ENCODE data around the gene EBNA1BP2.
"Not testable (repeated sequence)": the region's sequence is repeated elsewhere in the genome, so short reads cannot be mapped to it uniquely, and the experiment has no call there.

Gene EBNA1BP2, protein sequence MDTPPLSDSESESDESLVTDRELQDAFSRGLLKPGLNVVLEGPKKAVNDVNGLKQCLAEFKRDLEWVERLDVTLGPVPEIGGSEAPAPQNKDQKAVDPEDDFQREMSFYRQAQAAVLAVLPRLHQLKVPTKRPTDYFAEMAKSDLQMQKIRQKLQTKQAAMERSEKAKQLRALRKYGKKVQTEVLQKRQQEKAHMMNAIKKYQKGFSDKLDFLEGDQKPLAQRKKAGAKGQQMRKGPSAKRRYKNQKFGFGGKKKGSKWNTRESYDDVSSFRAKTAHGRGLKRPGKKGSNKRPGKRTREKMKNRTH
- long read RNA-seq, donor 1, transcript EBNA1BP2-201 (9 exons, 1,322 nt), result major isoform, 29 of 69 reads
- long read RNA-seq, donor 1, partial matches to known transcripts, result 37 of 69 reads
- long read RNA-seq, donor 1, other reads (novel, unspliced or antisense), result 0 of 69 reads
- long read RNA-seq, donor 2, transcript EBNA1BP2-201 (9 exons, 1,322 nt), result major isoform, 24 of 38 reads
- long read RNA-seq, donor 2, partial matches to known transcripts, result 11 of 38 reads
- long read RNA-seq, donor 2, other reads (novel, unspliced or antisense), result 0 of 38 reads
- long read RNA-seq, donor 3, transcript EBNA1BP2-201 (9 exons, 1,322 nt), result major isoform, 11 of 23 reads
- long read RNA-seq, donor 3, partial matches to known transcripts, result 8 of 23 reads
- long read RNA-seq, donor 3, other reads (novel, unspliced or antisense), result 0 of 23 reads
- long read RNA-seq, donor 4, transcript EBNA1BP2-201 (9 exons, 1,322 nt), result major isoform, 14 of 53 reads
- long read RNA-seq, donor 4, partial matches to known transcripts, result 33 of 53 reads
- long read RNA-seq, donor 4, other reads (novel, unspliced or antisense), result 0 of 53 reads
- long read RNA-seq, donor 5, transcript EBNA1BP2-202 (10 exons, 1,503 nt), result minor isoform, 5 of 54 reads
- long read RNA-seq, donor 5, transcript EBNA1BP2-201 (9 exons, 1,322 nt), result major isoform, 29 of 54 reads
- long read RNA-seq, donor 5, partial matches to known transcripts, result 17 of 54 reads
- long read RNA-seq, donor 5, other reads (novel, unspliced or antisense), result 0 of 54 reads
- long read RNA-seq, donor 6, transcript EBNA1BP2-201 (9 exons, 1,322 nt), result major isoform, 19 of 41 reads
- long read RNA-seq, donor 6, partial matches to known transcripts, result 18 of 41 reads
- long read RNA-seq, donor 6, other reads (novel, unspliced or antisense), result 0 of 41 reads
- long read RNA-seq, donor 7, transcript EBNA1BP2-201 (9 exons, 1,322 nt), result major isoform, 45 of 89 reads
- long read RNA-seq, donor 7, partial matches to known transcripts, result 42 of 89 reads
- long read RNA-seq, donor 7, other reads (novel, unspliced or antisense), result 0 of 89 reads
- long read RNA-seq, donor 8, transcript EBNA1BP2-201 (9 exons, 1,322 nt), result major isoform, 17 of 37 reads
- long read RNA-seq, donor 8, partial matches to known transcripts, result 17 of 37 reads
- long read RNA-seq, donor 8, other reads (novel, unspliced or antisense), result 0 of 37 reads

DNA sequence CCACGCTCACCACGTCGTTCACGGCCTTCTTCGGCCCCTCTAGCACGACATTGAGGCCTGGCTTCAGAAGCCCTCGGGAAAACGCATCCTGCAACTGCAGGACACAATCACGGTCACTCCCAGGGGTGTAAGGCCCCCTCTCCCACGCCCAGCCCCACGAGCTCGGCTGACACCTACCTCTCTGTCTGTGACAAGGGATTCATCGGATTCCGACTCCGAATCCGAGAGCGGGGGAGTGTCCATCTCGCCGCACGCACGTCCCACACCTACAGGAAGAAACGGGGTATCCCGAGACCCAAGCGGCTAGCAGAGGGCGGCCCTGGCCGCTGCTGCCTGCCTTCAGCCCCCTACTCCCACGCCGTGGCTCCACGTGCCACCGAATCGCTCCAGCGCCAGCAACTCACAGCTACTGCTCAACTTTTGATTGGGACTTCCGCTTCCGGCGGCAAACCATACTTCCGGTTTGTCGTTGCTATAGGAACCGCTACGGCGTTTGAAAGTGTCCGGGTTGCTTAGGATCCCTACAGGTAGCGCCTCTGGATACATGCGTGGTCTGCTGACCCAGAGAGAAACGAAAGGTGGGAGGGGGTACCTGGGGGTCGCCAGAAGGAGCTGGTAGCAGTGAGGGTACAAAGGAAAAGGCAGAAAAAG, at the start of gene EBNA1BP2, which contains the start of gene CFAP57:
Gene EBNA1BP2 (minus strand): TSS at position 415 of the 651 bp plus-strand sequence. CDS start 172 bp downstream, at position 243.
Gene CFAP57 (plus strand): TSS at position 455 of the 651 bp plus-strand sequence. CDS start 424 bp downstream, outside the sequence.
- peak; percentile 88 for DNase-seq

DNA sequence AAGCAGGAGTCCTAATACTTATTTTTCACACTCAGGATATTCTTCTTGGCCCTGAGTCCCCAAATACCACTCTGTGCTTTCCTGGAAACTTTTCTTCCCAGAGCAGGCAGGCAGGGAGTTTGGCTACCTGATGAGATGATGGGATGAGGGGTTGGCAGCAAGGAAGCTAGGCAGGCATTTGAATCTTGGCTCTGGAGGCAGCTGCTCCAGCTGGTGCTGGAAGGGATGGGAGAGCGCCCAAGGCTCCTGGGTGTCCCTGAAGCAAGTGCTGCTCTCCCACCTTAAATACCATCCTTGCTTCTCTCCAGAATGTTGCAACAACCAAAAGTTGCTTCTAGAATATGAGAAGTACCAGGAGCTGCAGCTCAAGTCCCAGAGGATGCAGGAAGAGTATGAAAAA, 49.7 kb upstream of the EBNA1BP2 start:
- DNase-seq, result no peak

DNA sequence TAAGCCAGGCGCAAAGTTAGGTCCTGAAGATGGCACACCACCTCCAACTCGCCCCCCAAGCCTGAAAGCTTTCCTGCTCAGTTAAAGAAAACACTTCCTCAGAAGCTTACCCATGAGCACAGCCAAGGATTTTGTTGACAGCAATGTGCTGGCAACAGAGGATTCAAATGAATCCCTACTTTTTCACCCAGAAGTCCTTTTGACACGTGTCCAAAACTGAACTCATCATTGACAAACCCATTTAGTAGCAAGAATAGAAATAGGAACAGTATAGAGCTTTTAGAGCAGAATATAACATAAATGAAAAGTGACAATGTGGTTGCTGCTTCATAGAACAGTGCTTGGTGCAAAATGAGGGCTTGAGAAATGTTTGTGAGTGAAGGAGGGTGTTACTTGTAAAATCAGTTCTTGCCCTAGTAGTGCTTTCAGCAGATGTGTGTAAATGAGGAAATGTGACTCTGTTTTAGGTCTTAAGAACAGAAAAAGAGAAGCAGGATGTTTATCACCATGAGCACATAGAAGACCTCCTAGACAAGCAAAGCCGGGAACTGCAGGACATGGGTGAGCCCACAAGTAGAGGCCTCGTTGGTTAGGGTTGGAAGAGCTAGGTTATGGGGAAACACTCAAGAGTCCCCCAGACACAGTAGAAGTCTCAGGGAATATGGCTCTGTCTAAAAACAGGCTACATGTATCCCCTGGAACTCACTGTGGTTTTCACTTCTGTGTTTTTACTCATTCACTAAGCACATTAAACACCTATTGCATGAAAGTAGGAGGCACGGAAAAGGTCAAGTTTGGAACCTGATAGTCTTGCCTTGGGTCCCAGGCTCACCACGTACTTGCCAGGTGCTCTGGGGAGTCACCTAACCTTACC, 49.1 kb upstream of the EBNA1BP2 start:
- DNase-seq, result no peak

DNA sequence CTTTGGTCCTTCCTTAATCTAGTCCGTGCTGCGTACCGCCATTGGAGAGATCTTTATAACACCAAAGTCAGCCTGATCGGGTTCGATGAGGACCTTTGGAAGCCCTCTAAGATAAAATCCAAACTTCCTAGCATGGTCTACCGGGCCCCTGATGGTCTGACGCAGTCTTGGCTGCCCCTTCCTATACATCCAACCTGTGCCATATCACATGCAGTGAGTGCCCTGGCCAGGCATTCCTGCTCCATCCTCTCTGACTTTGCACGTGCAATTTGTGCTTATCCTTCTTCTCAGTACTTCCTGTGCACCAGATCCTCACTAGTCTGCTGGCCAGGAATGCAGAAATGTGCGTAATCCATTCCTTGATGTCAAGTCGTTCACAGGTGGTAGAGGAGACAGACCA, 45.7 kb upstream of the EBNA1BP2 start:
- DNase-seq, result no peak

DNA sequence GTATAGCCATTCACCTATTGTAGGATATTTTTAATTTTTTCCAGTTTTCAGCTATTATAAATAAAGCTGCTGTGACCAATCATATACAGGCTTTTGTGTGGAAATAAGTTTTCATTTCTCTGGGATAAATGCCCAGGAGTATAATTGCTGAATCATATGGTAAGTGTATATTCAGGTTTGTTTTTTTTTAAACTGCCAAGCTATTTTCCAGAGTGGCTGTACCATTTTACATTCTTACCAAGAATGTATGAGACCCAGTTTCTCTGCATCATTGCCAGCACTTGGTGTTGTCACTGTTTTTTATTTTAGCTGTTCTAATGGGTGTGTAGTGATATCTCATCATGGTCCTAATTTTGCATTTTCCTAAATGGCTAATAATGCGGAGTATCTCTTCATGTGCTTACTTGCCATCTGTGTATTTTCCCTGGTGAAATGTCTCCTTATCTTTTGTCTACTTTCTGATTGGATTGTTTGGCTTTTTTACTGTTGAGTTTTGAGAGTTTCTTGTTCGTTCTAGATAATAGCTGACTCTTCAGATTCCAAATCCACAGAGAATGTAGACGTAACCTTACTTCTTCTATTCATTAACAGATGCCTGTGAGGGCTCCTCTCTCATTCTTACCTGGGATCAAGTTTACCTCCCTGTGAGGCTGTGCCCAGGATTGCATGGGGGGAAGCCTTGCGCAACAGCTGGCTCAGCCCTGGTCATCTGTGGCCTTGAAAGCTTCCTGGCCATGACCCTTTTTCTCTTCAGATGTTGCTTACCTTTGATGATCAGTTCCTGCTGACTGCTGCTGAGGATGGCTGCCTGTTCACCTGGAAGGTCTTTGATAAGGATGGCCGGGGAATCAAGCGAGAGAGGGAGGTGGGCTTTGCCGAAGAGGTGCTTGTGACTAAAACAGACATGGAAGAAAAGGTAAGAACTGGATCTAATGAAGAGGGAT, 42.7 kb upstream of the EBNA1BP2 start:
- no peak for DNase-seq

DNA sequence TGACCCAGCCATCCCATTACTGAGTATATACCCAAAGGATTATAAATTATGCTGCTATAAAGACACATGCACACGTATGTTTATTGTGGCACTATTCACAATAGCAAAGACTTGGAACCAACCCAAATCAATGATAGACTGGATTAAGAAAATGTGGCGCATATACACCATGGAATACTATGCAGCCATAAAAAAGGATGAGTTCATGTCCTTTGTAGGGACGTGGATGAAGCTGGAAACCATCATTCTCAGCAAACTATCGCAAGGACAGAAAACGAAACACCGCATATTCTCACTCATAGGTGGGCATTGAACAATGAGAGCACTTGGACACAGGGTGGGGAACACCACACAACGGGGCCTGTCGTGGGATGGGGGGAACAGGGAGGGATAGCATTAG, 36.2 kb upstream of the EBNA1BP2 start:
- DNase-seq, result not testable (repeated sequence)

DNA sequence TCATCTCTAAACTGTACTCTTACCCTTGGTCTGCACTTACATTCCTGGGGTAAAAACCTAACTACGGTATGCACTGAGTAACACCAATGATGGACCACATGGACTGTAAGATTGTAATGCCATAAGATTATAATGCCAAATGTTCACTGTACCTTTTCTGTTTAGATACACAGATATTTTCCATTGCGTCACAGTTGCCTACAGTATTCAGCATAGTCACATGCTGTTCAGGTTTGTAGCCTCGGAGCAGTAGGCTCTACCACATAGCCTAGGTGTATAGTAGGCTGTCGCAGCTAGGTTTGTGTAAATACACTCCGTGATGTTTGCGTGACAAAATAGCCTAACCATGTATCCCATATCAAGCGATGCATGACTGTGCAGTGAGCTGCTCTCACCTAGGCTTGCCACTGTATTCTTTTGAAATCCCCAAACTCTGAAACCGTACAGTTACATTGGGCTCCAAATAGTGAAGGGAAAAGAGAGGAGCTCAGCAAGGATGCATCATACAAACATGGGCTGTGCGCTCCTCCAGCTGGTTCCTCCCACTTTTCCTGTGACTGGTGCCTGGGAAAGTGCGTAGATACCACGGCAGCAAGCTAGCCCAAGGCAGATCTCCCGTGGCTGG, 35.3 kb upstream of the EBNA1BP2 start:
- no peak for DNase-seq

DNA sequence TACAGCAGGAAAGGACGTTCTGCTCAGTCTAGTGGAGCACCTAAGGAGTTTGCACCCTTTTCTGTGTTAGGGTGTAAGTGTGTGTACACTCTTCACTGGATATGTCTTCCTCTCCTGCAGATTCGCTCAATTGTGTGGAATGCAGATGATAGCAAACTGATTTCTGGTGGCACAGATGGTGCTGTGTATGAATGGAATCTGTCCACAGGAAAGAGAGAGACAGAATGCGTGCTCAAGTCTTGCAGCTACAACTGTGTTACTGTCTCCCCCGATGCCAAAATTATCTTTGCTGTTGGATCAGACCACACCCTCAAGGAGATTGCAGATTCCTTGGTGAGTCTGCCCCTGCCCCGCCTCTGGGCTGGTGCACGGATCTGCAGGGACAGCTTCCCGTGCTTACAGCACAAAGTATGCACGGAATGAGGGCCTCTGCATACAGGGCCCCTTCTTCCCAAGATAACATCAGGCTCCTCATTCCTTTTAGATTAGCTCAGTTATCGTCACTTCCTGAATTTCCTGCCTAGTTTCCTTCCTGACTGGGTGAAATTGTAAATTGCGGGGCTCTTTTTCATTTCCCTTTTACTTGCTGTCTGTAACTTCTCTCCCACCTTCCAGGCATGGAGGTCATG, 34.6 kb upstream of the EBNA1BP2 start:
- peak; percentile 56 for DNase-seq

DNA sequence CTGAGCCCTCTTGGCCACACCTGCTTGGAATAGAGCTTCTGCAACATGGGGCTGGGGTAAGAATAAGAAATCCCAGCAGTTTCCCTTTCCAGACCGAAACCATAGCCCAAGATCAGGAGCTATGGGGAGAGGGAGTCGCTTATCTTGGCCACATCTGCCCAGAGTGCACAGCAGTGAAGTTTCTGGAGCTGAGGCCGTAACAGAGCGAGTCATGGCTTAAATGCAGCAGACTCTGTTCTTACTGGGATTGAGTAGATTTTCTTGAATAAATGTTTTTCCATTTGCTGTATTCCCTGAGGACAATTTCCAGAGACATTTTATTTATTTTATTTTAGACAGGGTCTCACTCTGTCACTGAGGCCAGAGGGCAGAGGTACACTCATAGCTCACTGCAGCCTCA, 33.6 kb upstream of the EBNA1BP2 start:
- DNase-seq, result no peak

DNA sequence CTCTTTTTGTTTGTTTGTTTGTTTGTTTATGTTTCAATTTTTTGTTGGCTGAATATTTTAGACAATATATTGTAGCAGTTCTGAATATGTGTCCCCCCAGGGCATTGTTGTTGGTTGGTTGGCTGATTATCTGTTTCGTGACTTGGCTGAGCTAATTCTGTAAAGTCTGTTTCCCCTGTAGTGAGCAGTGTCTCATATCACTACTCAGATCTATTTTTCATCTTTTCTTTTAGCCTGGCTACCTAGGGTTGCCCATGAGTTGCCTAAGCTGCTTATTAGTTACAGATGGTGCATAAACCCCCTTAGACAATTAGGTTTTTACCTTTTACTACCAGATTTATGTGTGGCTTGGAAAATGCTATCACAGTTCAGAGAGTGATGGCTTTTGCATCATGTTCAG, 32.3 kb upstream of the EBNA1BP2 start:
- no peak for DNase-seq

DNA sequence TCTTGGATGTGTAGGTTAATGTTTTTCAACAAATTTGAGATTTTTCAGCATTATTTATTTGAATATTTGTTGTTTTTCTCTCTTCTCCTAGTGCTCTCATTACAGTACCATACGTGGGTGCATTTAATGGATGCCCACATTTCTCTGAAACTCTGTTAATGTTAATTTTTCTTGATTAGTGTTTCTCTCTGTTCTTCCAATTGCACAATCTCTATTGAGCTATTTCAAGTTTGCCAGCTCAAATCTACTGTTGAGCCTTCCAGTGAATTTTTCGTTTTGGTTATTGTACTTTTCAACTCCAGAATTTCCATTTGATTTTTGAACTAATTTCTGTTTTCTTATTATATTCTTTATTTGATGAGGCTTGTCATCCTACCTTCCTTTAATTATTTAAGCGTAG, 31.8 kb upstream of the EBNA1BP2 start:
- no peak for DNase-seq

DNA sequence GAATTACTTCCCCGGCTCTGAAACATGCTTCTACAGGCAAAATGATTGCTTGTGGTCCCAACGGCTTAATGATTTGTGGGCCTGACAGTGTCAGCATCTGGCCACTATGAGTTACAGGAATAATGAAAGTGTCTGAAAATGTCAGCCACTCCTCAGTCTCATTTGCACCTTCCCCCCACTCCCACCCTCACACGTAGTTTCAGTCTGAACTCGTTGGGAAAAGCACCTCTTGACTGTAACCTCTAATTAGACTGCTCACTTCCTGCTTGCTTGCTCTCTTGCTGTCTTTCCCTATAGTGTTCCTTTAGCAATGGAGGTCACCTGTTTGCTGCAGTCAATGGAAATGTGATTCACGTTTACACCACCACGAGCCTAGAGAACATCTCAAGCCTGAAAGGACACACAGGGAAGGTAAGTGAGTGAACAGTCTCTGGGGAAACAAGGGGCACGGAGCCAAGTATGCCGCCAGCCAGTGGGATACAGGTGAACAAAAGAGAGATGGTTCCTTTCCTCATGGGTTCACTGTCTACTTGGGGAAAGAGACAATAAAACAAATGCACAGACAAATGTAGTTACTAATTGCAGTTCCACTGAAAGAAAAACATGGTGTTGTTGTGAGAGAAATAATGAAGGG, 27.1 kb upstream of the EBNA1BP2 start:
- no peak for DNase-seq

DNA sequence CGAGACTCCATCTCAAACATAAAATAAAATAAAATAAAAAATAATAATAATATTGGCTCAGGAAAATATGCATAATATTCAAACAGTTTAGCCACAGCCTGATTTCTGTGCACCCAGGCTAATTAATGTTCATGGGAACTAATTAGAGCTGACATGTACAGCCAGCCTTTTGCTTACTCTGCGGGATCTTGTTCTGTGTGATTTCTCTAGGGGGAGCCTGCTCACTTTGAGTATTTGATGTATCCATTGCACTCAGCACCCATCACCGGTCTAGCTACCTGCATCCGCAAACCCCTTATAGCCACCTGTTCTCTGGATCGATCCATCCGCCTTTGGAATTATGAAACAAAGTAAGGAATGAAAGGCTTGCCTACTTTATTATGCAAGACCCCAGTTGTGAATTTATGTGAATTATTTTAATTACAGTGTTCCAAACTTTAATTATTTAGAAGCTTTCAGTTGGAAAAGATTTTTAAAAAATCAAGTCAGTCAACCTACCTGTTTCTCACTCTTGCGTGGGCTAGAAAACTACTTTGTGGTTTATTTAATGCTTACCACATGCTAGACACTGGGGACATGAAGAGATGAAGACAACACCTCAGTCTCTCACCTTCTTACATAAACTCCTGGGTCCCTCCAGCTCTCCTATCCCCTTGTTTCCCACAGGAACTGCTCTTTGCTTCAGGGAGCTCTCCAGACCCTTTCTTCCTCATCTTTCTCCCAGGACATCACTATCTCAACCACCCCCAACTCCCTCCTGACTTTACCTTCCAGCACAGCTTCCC, 25.4 kb upstream of the EBNA1BP2 start:
- DNase-seq, result no peak

DNA sequence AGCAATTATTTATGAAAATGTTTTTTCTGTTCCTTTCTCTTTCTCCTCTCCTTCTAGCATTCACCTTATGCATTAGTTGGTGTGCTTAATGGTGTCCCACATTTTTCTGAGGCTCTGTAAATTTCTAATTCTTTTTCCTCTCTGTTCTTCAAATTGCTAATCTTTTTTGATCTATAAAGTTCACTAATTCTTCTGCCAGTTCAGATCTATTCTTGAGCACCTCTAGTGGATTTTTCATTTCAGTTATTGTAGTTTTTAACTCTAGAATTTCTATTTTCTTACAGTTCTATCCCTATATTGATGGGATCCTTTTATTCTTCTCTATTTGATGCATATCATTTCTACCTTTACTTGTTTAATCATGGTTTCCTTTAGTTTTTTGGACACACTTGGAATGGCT, 22.4 kb upstream of the EBNA1BP2 start:
- no peak for DNase-seq

DNA sequence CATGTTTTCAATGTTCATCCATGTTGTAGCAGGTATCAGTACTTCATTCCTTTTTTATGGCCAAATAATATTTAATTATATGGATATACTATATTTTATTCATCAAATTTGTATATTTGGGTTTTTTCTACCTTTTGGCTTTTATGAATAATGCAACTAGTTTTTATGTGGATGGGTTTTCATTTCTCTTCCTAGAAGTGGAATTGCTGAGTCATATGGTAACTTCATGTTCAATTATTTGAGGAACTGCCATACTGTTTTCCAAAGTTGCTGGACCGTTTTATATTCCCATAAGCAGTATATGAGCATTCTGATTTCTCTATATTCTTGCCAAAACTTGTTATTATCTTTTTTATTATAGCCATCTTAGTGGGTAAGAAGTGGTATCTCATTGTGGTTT, 16.0 kb upstream of the EBNA1BP2 start:
- no peak for DNase-seq

DNA sequence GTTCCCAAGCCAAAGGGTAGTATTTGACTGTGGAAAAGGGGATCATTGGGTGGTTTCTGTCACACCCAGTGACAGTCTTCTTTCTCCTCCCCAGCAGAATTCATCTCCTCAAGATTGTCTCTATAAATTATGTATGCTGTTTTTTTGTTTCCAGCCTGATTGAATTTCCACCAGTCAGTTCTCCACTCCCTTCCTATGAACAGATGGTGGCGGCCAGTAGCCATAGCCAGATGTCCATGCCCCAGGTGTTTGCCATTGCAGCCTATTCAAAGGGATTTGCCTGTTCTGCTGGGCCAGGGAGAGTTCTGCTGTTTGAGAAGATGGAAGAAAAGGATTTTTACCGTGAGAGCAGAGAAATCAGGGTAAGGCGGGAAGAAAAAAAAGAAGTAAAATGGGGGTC, 12.9 kb upstream of the EBNA1BP2 start:
- no peak for DNase-seq

DNA sequence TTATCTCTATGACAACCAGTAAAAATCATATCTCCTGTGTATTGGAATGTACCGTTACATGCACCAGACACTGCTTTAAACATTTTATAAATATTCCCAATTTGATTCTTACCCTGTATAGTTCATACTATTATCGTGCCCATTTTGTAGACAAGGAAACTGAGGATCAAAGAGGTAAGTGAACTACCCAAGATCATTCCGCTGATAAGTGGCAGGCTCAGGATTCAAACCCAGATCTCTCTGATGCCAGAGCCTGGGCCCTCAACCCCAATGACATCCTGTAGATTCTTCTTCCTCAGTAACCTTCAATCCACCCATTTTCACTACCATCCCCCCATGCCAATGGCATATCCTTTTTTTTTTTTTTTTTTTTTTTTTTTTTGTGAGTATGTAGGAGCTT, 12.3 kb upstream of the EBNA1BP2 start:
- no peak for DNase-seq

Data from right kidney (tissue), 9 donors.